HS-27A (cell line): Measurements from ENCODE around the gene CILP2.
A peak's percentile ranks its signal among the peaks of the same experiment; 100 is the strongest.

ENCODE experiments used
- DNase-seq: peaks from one replicate; pipeline ENCODE4 v3.0.0-alpha.2; 2012; ENCODE audit warnings: low read depth, missing footprints

The CILP2 gene

GRCh38 chr19:19504754-19505668 lies 33.1 kb upstream of the CILP2 start:
- no peak for DNase-seq

GRCh38 chr19:19505669-19506326 lies 32.3 kb upstream of the CILP2 start:
- no peak for DNase-seq

GRCh38 chr19:19506592-19506991 lies 31.5 kb upstream of the CILP2 start:
- DNase-seq = no peak

GRCh38 chr19:19507354-19507753 lies 30.7 kb upstream of the CILP2 start:
- DNase-seq = no peak

- DNase-seq = no peak
Measured at GRCh38 chr19:19508217-19508616, 29.8 kb upstream of the CILP2 start.

- DNase-seq = no peak
Measured at GRCh38 chr19:19510432-19510831, 27.6 kb upstream of the CILP2 start.

GRCh38 chr19:19513682-19514081 lies 24.4 kb upstream of the CILP2 start:
- DNase-seq = no peak

GRCh38 chr19:19514215-19514657 lies 23.8 kb upstream of the CILP2 start:
- no peak for DNase-seq

GRCh38 chr19:19514881-19515641 lies 23.0 kb upstream of the CILP2 start, which contains the start of gene TSSK6:
Gene TSSK6, minus strand, starts transcription at chr19:19515548. Its CDS starts 121 bp downstream, at chr19:19515427.
- DNase-seq = no peak

- peak; percentile 79 for DNase-seq
Measured at GRCh38 chr19:19515642-19516519, 22.2 kb upstream of the CILP2 start, which contains the start of gene NDUFA13. Gene NDUFA13, plus strand, starts transcription at chr19:19516225. Its CDS starts 14 bp downstream, at chr19:19516239.

GRCh38 chr19:19517235-19517619 lies 20.8 kb upstream of the CILP2 start:
- no peak for DNase-seq

- DNase-seq = no peak
Measured at GRCh38 chr19:19520989-19521388, 17.1 kb upstream of the CILP2 start.

- no peak for DNase-seq
Measured at GRCh38 chr19:19523177-19523576, 14.9 kb upstream of the CILP2 start.

GRCh38 chr19:19524053-19524452 lies 14.0 kb upstream of the CILP2 start:
- DNase-seq = no peak

GRCh38 chr19:19525611-19526380 lies 12.3 kb upstream of the CILP2 start:
- DNase-seq = no peak

GRCh38 chr19:19526581-19527370 lies 11.3 kb upstream of the CILP2 start:
- no peak for DNase-seq

- DNase-seq = no peak
Measured at GRCh38 chr19:19527371-19527656, 10.8 kb upstream of the CILP2 start.

- DNase-seq = no peak
Measured at GRCh38 chr19:19527674-19528625, 10.1 kb upstream of the CILP2 start.
